MM.1S (cell line): ENCODE results near the gene UNKL.
A peak's percentile ranks its signal among the peaks of the same experiment; 100 is the strongest.

Experiments used
- DNase-seq: peaks from one replicate; pipeline ENCODE4 v3.0.0-alpha.2; 2015
- H2AFZ ChIP-seq: fragments of 300-600 bp; sonication (generic); 2 replicates; pipeline ENCODE4 v1.6.0; 2016; ENCODE audit warnings: antibody characterized with exemption, low read length
- H3F3A ChIP-seq: fragments of 300-600 bp; sonication (generic); 2 replicates; pipeline ENCODE4 v1.6.1; 2016; ENCODE audit warnings: mild to moderate bottlenecking, antibody characterized with exemption, low read length, moderate library complexity, mixed read lengths; ENCODE audit not compliant: insufficient read depth
- H3K27ac ChIP-seq: fragments of 300-600 bp; sonication (generic); 2 replicates; pipeline ENCODE4 v1.5.1; 2016; ENCODE audit warnings: mild to moderate bottlenecking, low read length
- H3K27me3 ChIP-seq: fragments of 300-600 bp; sonication (generic); replicated peaks from 2 replicates; pipeline ENCODE4 v1.6.0; 2016; ENCODE audit warnings: low read length; ENCODE audit not compliant: insufficient read depth
- H3K36me3 ChIP-seq: fragments of 300-600 bp; sonication (generic); replicated peaks from 2 replicates; pipeline ENCODE4 v1.6.1; 2016; ENCODE audit warnings: mild to moderate bottlenecking, low read length, mixed read lengths; ENCODE audit not compliant: insufficient read depth
- H3K4me1 ChIP-seq: fragments of 300-600 bp; sonication (generic); 2 replicates; pipeline ENCODE4 v1.6.1; 2016; ENCODE audit warnings: low read length, mixed read lengths
- H3K4me2 ChIP-seq: fragments of 300-600 bp; sonication (generic); 2 replicates; pipeline ENCODE4 v1.6.0; 2016; ENCODE audit warnings: low read depth, low read length
- H3K4me3 ChIP-seq: fragments of 300-600 bp; sonication (generic); 2 replicates; pipeline ENCODE4 v1.5.1; 2016; ENCODE audit warnings: low read length, mixed read lengths
- H3K79me2 ChIP-seq: fragments of 300-600 bp; sonication (generic); 2 replicates; pipeline ENCODE4 v1.6.1; 2016; ENCODE audit warnings: mixed run types, low read length, mixed read lengths
- H3K9ac ChIP-seq: fragments of 300-600 bp; sonication (generic); 2 replicates; pipeline ENCODE4 v1.6.1; 2016; ENCODE audit warnings: low read length, mixed read lengths
- H3K9me2 ChIP-seq: fragments of 300-600 bp; sonication (generic); replicated peaks from 2 replicates; pipeline ENCODE4 v1.6.1; 2016; ENCODE audit warnings: mild to moderate bottlenecking, low read length, mixed read lengths; ENCODE audit not compliant: insufficient read depth
- H3K9me3 ChIP-seq: fragments of 300-600 bp; sonication (generic); replicated peaks from 2 replicates; pipeline ENCODE4 v1.6.1; 2016; ENCODE audit warnings: mild to moderate bottlenecking, low read length, mixed read lengths; ENCODE audit not compliant: insufficient read depth
- H4K20me1 ChIP-seq: fragments of 300-600 bp; sonication (generic); 2 replicates; pipeline ENCODE4 v1.6.1; 2016; ENCODE audit warnings: mild to moderate bottlenecking, low read length, moderate library complexity, mixed read lengths; ENCODE audit not compliant: insufficient read depth
- EZH2 ChIP-seq: fragments of 300-600 bp; sonication (generic); optimal IDR thresholded peaks from 2 replicates; pipeline ENCODE3; 2017; ENCODE audit warnings: low read depth, mild to moderate bottlenecking, antibody characterized with exemption, low read length, mixed read lengths
- EZH2phosphoT487 ChIP-seq: fragments of 300-600 bp; sonication (generic); IDR thresholded peaks from 2 replicates; pipeline ENCODE4 v1.6.1; 2018; ENCODE audit warnings: antibody characterized with exemption, low read length
- TF ChIP-seq, protein P1 (sequence below): fragments of 300-600 bp; sonication (generic); IDR thresholded peaks from 2 replicates; pipeline ENCODE4 v1.5.1; 2016; ENCODE audit warnings: antibody characterized with exemption, low read length, mixed read lengths

The UNKL gene, protein sequence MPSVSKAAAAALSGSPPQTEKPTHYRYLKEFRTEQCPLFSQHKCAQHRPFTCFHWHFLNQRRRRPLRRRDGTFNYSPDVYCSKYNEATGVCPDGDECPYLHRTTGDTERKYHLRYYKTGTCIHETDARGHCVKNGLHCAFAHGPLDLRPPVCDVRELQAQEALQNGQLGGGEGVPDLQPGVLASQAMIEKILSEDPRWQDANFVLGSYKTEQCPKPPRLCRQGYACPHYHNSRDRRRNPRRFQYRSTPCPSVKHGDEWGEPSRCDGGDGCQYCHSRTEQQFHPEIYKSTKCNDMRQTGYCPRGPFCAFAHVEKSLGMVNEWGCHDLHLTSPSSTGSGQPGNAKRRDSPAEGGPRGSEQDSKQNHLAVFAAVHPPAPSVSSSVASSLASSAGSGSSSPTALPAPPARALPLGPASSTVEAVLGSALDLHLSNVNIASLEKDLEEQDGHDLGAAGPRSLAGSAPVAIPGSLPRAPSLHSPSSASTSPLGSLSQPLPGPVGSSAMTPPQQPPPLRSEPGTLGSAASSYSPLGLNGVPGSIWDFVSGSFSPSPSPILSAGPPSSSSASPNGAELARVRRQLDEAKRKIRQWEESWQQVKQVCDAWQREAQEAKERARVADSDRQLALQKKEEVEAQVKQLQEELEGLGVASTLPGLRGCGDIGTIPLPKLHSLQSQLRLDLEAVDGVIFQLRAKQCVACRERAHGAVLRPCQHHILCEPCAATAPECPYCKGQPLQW

DNA sequence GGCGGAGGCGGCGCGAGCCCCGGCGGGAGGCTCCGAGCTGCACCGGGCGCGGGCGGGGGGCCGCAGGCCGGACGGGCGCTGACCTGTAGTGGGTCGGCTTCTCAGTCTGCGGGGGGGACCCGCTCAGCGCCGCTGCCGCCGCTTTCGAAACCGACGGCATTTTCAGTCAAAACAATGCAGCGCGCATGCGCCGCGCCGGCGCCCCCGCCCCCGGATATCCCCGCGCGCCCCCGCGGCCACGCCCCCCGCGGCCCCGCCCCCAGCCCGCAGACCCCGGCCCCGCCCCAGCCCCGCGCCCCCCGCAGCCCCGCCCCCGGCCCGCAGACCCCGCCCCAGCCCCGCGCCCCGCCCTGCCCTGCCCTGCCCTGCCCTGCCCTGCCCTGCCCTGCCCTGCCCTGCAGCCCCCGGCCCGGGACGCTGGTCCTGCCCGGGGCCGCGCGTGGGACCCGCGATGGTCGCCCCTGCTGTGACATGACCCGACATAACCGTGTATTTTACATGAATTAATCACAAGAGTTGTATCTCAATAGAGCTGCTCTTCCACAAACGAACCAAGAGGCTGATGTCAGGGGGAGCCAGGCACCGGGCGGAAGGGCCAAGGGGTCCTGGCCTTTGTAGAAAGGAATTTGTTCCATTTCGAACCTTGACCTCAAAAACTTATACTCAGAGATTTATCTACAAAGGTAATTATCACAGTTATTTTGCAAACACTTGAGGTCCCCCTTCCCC, at the start of gene UNKL:
TSS of gene UNKL (minus strand) at position 173 of the 729 bp plus-strand sequence. CDS start at position 160, 13 bp downstream.
- Histone ChIP-seq H3K27me3 (no peaks in the 10 kb centered on the region), H3K36me3 (no peaks in the 10 kb centered on the region), H3K4me2 (peak within 1 kb of the TSS; percentile 66), H3K9me3 (no peaks in the 10 kb centered on the region), H3K79me2 (peaks cover 57% of the 10 kb centered on the region), H3K9ac (peak within 1 kb of the TSS; percentile 84), H2AFZ (peak within 1 kb of the TSS; percentile 62), H3K4me1 (0 out of 2 replicates have a peak, but pooled peaks cover 2% of the 10 kb centered on the region), H3K4me3 (peak within 1 kb of the TSS; percentile 97), H4K20me1 (no peaks in the 10 kb centered on the region), H3K9me2 (no peaks in the 10 kb centered on the region), H3F3A (peaks cover 14% of the 10 kb centered on the region), H3K27ac (peak within 1 kb of the TSS; percentile 51; the same call in 1 of the 2 replicates)
- TF ChIP-seq EZH2phosphoT487 (no peak), EZH2 (no peak)
- TF ChIP-seq, protein P1, sequence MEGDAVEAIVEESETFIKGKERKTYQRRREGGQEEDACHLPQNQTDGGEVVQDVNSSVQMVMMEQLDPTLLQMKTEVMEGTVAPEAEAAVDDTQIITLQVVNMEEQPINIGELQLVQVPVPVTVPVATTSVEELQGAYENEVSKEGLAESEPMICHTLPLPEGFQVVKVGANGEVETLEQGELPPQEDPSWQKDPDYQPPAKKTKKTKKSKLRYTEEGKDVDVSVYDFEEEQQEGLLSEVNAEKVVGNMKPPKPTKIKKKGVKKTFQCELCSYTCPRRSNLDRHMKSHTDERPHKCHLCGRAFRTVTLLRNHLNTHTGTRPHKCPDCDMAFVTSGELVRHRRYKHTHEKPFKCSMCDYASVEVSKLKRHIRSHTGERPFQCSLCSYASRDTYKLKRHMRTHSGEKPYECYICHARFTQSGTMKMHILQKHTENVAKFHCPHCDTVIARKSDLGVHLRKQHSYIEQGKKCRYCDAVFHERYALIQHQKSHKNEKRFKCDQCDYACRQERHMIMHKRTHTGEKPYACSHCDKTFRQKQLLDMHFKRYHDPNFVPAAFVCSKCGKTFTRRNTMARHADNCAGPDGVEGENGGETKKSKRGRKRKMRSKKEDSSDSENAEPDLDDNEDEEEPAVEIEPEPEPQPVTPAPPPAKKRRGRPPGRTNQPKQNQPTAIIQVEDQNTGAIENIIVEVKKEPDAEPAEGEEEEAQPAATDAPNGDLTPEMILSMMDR = no peak
- peak; percentile 87 for DNase-seq

DNA sequence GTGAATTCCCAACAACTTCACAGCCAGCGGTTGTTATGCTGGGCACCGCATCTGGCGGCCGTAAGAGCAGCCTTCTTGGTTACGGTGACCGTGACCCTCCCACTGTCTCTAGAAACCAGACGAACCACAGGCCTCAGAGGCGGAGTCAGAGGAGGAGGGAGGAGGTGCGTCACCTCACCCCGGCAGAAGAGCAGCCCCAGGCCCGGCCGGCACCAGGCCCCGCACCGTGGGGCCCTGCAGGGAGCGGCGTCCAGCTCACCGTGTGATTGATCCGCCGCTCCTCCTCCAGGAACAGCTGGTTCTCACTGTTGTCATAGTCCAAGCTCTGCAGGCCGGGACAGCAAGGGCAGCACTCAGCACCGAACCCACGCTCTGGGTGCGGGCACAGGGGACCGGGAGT, 46.6 kb upstream of the UNKL start:
- no peaks in the 10 kb centered on the region for H4K20me1 ChIP-seq

DNA sequence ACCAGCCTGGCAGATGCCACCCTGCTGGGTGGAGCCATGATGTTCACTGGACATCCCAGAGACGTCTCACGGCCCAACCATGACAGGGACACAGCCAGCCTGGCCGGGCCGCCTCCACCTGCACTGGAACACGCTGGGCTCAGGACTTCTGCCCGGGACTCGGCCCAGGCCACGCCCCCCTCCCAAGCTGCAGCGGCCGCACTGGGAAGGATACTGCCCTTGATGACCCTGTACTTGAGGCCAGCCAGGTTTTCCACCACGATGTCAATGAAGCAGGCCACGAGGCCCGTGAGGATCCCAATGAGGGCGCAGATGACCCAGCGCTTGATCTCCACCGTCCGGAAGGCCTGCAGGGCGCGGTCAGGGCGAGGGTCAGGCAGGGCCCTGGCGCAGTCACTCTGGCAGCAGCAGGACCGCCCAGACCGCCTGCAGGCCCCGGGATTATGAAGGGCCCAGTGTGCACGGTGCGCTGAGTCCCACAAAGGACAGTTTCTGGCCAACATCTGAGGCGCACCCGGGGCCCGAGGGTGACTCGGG, 46.2 kb upstream of the UNKL start:
- no peak for DNase-seq
- no peak overlapping the region for H3K4me3 ChIP-seq
- no peaks in the 10 kb centered on the region for H3K9me3 ChIP-seq
- no peak overlapping the region for H3K9ac ChIP-seq
- H2AFZ ChIP-seq = no peak overlapping the region
- H3K4me2 ChIP-seq = no peak overlapping the region
- H3K27ac ChIP-seq = no peak overlapping the region
- no peaks in the 10 kb centered on the region for H3K27me3 ChIP-seq
- H3K9me2 ChIP-seq = no peaks in the 10 kb centered on the region
- H3K79me2 ChIP-seq = peaks cover 3% of the 10 kb centered on the region; the same call in 1 of the 2 replicates
- no peaks in the 10 kb centered on the region for H3K4me1 ChIP-seq
- H3K36me3 ChIP-seq = no peaks in the 10 kb centered on the region
- TF ChIP-seq, protein P1 = no peak
- TF ChIP-seq EZH2 = no peak
- no peak for TF ChIP-seq EZH2phosphoT487
- no peaks in the 10 kb centered on the region for H4K20me1 ChIP-seq
- H3F3A ChIP-seq = no peaks in the 10 kb centered on the region

More for the DNA sequence above, 46.6 kb upstream of the UNKL start:
- DNase-seq = no peak
- H3K9me3 ChIP-seq = no peaks in the 10 kb centered on the region
- H2AFZ ChIP-seq = no peak overlapping the region
- no peaks in the 10 kb centered on the region for H3F3A ChIP-seq
- TF ChIP-seq EZH2phosphoT487 (no peak), EZH2 (no peak)
- H3K79me2 ChIP-seq = peaks cover 6% of the 10 kb centered on the region; the same call in 1 of the 2 replicates
- no peak overlapping the region for H3K27ac ChIP-seq
- no peaks in the 10 kb centered on the region for H3K9me2 ChIP-seq
- no peaks in the 10 kb centered on the region for H3K4me1 ChIP-seq
- no peaks in the 10 kb centered on the region for H3K27me3 ChIP-seq
- H3K4me2 ChIP-seq = no peak overlapping the region
- H3K36me3 ChIP-seq = no peaks in the 10 kb centered on the region
- no peak overlapping the region for H3K4me3 ChIP-seq
- no peak overlapping the region for H3K9ac ChIP-seq
